Measurements from ENCODE around the gene OR14K1.
"Not testable (repeated sequence)": the region's sequence is repeated elsewhere in the genome, so short reads cannot be mapped to it uniquely, and the experiment has no call there.

DNA sequence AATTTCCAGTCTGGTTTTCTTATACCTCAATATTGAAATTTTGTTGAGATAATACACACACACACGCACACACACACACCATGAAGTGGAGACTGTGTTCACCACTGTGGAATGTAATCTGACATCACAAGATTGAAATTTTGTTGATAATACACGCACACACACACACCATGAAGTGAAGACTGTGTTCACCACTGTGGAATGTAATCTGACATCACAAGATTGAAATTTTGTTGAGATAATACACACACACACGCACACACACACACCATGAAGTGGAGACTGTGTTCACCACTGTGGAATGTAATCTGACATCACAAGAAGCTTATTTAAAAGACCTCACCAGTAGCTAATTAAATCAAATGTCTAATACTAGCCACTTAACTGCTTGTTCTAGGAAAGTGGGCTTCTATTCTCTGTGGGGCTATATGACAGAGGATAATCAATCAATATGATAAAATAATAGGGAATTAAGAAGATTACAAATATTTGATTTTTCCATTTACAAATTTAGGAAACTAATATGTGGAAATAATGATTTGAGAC, 3.9 kb downstream of the OR14K1 start:
- TF ChIP-seq, protein P1, sequence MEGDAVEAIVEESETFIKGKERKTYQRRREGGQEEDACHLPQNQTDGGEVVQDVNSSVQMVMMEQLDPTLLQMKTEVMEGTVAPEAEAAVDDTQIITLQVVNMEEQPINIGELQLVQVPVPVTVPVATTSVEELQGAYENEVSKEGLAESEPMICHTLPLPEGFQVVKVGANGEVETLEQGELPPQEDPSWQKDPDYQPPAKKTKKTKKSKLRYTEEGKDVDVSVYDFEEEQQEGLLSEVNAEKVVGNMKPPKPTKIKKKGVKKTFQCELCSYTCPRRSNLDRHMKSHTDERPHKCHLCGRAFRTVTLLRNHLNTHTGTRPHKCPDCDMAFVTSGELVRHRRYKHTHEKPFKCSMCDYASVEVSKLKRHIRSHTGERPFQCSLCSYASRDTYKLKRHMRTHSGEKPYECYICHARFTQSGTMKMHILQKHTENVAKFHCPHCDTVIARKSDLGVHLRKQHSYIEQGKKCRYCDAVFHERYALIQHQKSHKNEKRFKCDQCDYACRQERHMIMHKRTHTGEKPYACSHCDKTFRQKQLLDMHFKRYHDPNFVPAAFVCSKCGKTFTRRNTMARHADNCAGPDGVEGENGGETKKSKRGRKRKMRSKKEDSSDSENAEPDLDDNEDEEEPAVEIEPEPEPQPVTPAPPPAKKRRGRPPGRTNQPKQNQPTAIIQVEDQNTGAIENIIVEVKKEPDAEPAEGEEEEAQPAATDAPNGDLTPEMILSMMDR (IDR thresholded peaks at IDR 0.05): not testable (repeated sequence)
- TF ChIP-seq ZFX (IDR thresholded peaks at IDR 0.05; ENCODE audit: borderline replicate concordance): not testable (repeated sequence)

All from 22Rv1 (cell line).